Measurements from ENCODE around the gene ANO1. TPM values are rescaled to one million over a fixed set of nuclear protein-coding genes. Genes with fewer than 3 reads are reported as not detected.
A peak's percentile ranks its signal among the peaks of the same experiment; 100 is the strongest.
"Not testable (repeated sequence)": the region's sequence is repeated elsewhere in the genome, so short reads cannot be mapped to it uniquely, and the experiment has no call there.

The ANO1 gene
- total and polyA plus RNA-seq, 4 donors = 25.5 to 136 (median 69.8) TPM

DNA sequence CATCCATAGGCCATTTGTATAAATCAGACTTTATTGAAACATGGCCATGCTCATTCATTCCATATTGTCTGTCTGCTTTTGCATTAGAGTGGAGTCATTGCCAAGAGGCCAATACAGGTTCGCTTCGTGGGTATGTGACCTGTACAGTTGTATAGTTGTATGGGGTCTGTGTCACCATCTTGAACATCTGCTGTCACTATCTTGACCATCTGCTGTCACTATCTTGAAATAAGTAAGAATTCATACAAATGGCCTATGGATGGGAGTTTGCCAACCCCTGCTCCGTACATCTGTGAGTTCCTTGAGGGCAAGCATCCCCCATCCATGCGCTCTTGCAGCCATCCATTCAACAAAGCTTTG lies 44.4 kb upstream of the ANO1 start:
- H3K9me3 ChIP-seq (ENCODE audit: control insufficient read depth, low read length) = peaks cover 3% of the 10 kb centered on the region
- no peak for ATAC-seq (ENCODE audit: low FRiP score)
- 96 to 99% methylated on average over 4 of the region's 4 CpGs for WGBS, 2 donors
- H3K27me3 ChIP-seq (ENCODE audit: control insufficient read depth in 1 of 2, insufficient read depth in 2 of 2, low read length in 1 of 2) = no peaks in the 10 kb centered on the region
- no peak overlapping the region for H3K4me3 ChIP-seq (ENCODE audit: low read length in 2 of 2)
- no peak for DNase-seq
- H3K4me1 ChIP-seq (ENCODE audit: control insufficient read depth in 1 of 2, insufficient read depth in 2 of 2, low read length in 2 of 2) = no peaks in the 10 kb centered on the region
- no peak overlapping the region for H3K27ac ChIP-seq (ENCODE audit: low read depth in 1 of 2, low read length in 2 of 2)
- intact Hi-C loops (cut with DNase I) = no loop called here
- H3K36me3 ChIP-seq (ENCODE audit: control insufficient read depth in 1 of 2, insufficient read depth in 2 of 2, low read length in 1 of 2) = peaks cover 0 to 2% of the 10 kb centered on the region in 2 donors

DNA sequence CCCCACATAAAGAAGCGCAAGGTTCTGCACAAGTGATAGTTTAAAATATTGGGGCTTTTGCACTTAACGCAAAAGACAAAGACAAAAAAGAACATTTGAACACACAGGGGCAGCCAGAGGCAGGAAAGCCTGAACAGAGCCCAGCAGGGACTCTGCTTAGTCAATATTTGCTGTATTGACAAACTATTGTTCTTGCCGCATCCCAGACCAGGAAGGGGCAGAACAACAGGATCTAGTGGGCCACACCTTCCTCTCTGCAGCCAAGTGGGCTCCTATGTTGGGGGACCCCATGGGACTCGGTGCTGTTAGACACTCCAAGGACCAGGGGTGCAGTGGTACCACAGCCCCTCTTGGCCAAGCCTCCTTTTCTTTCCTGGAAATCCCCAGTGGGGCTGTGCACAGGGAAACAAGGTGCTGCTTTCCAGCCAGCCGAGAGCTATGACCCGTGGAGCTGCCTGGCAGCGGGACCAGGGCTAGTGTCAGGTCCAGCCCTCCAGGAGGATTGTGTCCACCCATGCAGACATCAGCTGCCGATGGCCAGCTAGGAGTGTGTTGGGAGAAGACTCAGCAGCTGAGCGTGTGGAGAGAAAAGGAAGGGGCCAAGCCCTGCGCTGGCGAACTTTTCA lies 43.3 kb upstream of the ANO1 start:
- peaks cover 0 to 2% of the 10 kb centered on the region in 2 donors for H3K36me3 ChIP-seq (ENCODE audit: control insufficient read depth in 1 of 2, insufficient read depth in 2 of 2, low read length in 1 of 2)
- 88 to 89% methylated on average over 11 of the region's 11 CpGs for WGBS, 2 donors
- H3K4me3 ChIP-seq (ENCODE audit: low read length in 2 of 2) = no peak overlapping the region
- H3K4me1 ChIP-seq (ENCODE audit: control insufficient read depth in 1 of 2, insufficient read depth in 2 of 2, low read length in 2 of 2) = no peaks in the 10 kb centered on the region
- H3K27me3 ChIP-seq (ENCODE audit: control insufficient read depth in 1 of 2, insufficient read depth in 2 of 2, low read length in 1 of 2) = no peaks in the 10 kb centered on the region
- no peak overlapping the region for H3K27ac ChIP-seq (ENCODE audit: low read depth in 1 of 2, low read length in 2 of 2)
- ATAC-seq (ENCODE audit: low FRiP score) (no peak), DNase-seq (no peak)
- H3K9me3 ChIP-seq (ENCODE audit: control insufficient read depth, low read length) = peaks cover 3% of the 10 kb centered on the region
- intact Hi-C loops (cut with DNase I) = no loop called here

DNA sequence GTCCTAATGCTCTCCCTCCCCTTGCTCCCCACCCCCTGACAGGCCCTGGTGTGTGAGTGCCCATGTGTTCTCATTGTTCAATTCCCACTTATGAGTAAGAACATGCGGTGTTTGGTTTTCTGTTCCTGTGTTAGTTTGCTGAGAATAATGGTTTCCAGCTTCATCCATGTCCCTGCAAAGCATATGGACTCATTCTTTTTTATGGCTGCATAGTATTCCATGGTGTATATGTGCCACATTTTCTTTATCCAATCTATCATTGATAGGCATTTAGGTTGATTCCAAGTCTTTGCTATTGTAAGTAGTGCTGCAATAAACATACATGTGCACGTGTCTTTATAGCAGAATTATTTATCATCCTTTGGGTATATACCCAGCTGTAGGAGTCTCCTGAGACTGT lies 42.5 kb upstream of the ANO1 start:
- H3K27ac ChIP-seq (ENCODE audit: low read depth in 1 of 2, low read length in 2 of 2); H3K36me3 ChIP-seq (ENCODE audit: control insufficient read depth in 1 of 2, insufficient read depth in 2 of 2, low read length in 1 of 2); intact Hi-C loops (cut with DNase I); DNase-seq; H3K4me1 ChIP-seq (ENCODE audit: control insufficient read depth in 1 of 2, insufficient read depth in 2 of 2, low read length in 2 of 2); ATAC-seq (ENCODE audit: low FRiP score); H3K27me3 ChIP-seq (ENCODE audit: control insufficient read depth in 1 of 2, insufficient read depth in 2 of 2, low read length in 1 of 2); H3K9me3 ChIP-seq (ENCODE audit: control insufficient read depth, low read length); H3K4me3 ChIP-seq (ENCODE audit: low read length in 2 of 2): not testable (repeated sequence)
- WGBS, 2 donors = 90 to 91% methylated on average over 2 of the region's 2 CpGs

DNA sequence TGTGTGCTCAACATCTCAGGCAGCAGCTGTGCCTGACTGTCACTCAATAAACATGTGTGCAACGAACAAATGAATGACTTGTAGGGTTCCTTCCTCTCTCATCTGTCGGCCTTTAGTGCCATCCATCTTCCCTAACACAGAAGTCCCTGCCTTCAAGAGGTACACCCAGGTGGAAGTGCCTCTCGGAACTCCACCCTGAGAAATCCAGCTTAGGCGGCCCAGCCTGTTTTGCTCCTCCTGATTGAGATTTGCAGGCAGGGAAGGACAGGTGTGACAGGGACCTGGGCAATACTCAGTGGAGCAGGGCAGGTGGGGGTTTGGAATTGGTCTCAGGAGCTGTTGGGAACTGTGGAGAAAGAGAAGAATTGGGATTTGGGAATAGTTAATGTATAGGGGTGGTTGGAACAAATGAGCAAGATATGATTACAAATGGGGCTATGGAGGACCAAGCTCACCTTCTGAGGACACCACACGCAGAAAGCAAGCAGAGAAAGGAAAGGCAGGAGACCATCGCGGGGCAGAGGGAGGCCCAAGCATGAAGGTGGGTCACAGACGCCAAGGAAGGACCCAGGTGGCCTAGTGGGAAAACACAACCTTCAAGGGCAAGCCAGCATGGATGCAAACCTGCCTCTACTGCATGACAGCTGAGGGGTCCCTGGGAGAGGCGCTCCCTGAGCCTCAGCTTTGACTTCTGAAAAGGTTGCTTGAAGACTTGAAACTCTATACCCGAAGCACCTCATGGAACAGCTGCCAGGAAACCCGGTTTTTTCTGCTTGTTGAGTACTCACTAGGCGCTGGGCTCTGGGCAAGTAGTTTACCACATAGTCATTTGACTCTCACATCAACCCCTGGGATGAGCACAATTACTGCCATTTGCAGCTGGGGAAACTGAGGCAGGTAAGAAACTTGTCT lies 40.9 kb upstream of the ANO1 start:
- intact Hi-C loops (cut with DNase I) = no loop called here
- peaks cover 0 to 2% of the 10 kb centered on the region in 2 donors for H3K36me3 ChIP-seq (ENCODE audit: control insufficient read depth in 1 of 2, insufficient read depth in 2 of 2, low read length in 1 of 2)
- DNase-seq (peak in 1 of 2 donors; percentile 8), ATAC-seq (ENCODE audit: low FRiP score) (no peak)
- WGBS, 2 donors = 93 to 97% methylated on average over 12 of the region's 12 CpGs
- H3K4me3 ChIP-seq (ENCODE audit: low read length in 2 of 2) = no peak overlapping the region
- no peaks in the 10 kb centered on the region for H3K27me3 ChIP-seq (ENCODE audit: control insufficient read depth in 1 of 2, insufficient read depth in 2 of 2, low read length in 1 of 2)
- no peaks in the 10 kb centered on the region for H3K4me1 ChIP-seq (ENCODE audit: control insufficient read depth in 1 of 2, insufficient read depth in 2 of 2, low read length in 2 of 2)
- H3K27ac ChIP-seq (ENCODE audit: low read depth in 1 of 2, low read length in 2 of 2) = no peak overlapping the region
- peaks cover 3% of the 10 kb centered on the region for H3K9me3 ChIP-seq (ENCODE audit: control insufficient read depth, low read length)

DNA sequence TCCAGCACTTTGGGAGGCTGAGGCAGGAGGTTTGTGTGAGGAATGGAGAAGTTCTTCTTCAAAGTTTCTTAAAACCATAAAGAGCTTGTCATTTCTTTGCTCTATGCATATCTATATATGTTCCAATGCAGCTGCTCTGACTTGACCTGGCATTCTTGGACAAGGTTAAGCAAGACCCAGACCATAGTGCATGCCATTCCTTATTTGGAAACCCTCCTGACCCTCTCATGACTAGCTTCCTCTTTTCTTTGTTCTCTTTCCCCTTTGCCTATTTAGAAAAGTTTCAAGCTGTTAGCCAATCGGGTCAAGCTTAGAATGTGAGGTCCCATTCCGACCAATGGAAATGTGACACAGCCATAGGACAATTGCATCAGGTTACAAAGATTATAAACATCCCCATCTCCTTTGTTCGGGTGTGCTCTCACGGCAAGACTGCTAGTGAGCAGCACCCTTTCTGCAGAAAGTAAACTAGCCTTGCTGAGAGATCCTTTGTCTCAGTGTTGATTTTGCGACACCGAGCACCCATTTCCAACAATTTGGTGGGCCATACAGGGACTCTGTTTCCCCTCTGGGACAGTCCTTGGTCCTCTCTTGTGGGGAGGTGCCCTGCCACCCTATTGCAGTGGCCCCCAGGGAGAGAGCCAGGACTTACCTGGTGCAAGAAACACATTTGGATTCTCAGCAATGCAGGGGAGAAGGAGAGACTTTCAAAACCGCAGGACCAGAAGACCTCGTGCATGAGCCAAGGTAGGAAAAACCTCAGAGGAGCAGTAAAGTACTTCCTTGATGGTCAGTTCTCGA lies 39.9 kb upstream of the ANO1 start:
- peaks cover 6% of the 10 kb centered on the region for H3K9me3 ChIP-seq (ENCODE audit: control insufficient read depth, low read length)
- no peaks in the 10 kb centered on the region for H3K4me1 ChIP-seq (ENCODE audit: control insufficient read depth in 1 of 2, insufficient read depth in 2 of 2, low read length in 2 of 2)
- DNase-seq (peak in 1 of 2 donors; percentile 9), ATAC-seq (ENCODE audit: low FRiP score) (no peak)
- no peak overlapping the region for H3K4me3 ChIP-seq (ENCODE audit: low read length in 2 of 2)
- H3K36me3 ChIP-seq (ENCODE audit: control insufficient read depth in 1 of 2, insufficient read depth in 2 of 2, low read length in 1 of 2) = peaks cover 0 to 2% of the 10 kb centered on the region in 2 donors
- 94 to 96% methylated on average over 9 of the region's 9 CpGs for WGBS, 2 donors
- H3K27ac ChIP-seq (ENCODE audit: low read depth in 1 of 2, low read length in 2 of 2) = no peak overlapping the region
- no peaks in the 10 kb centered on the region for H3K27me3 ChIP-seq (ENCODE audit: control insufficient read depth in 1 of 2, insufficient read depth in 2 of 2, low read length in 1 of 2)
- intact Hi-C loops (cut with DNase I) = no loop called here

DNA sequence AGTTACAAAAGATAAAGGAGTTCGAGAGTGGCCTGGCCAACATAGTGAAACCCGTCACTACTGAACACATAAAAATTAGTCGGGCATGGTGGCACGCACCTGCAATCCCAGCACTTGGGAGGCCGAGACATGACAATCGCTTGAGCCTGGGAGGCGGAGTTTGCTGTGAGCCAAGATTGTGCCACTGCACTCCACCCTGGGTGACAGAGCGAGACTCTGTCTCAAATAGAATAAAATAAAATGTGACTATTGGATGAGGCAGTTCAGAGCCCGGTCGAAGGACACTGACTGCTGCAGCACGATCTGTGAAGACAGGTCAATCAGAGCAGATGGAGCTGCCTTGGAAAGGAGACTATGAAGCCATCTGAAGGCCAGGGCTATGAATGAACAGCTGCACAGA lies 37.7 kb upstream of the ANO1 start:
- Histone ChIP-seq H3K9me3 (ENCODE audit: control insufficient read depth, low read length) (peaks cover 6% of the 10 kb centered on the region), H3K27ac (ENCODE audit: low read depth in 1 of 2, low read length in 2 of 2) (no peak overlapping the region), H3K4me3 (ENCODE audit: low read length in 2 of 2) (no peak overlapping the region), H3K36me3 (ENCODE audit: control insufficient read depth in 1 of 2, insufficient read depth in 2 of 2, low read length in 1 of 2) (peaks cover 0 to 2% of the 10 kb centered on the region in 2 donors), H3K4me1 (ENCODE audit: control insufficient read depth in 1 of 2, insufficient read depth in 2 of 2, low read length in 2 of 2) (no peaks in the 10 kb centered on the region), H3K27me3 (ENCODE audit: control insufficient read depth in 1 of 2, insufficient read depth in 2 of 2, low read length in 1 of 2) (no peaks in the 10 kb centered on the region)
- peak in 1 of 2 donors; percentile 24 for DNase-seq
- WGBS, 2 donors = 97% methylated on average over 11 of the region's 11 CpGs
- ATAC-seq (ENCODE audit: low FRiP score) = no peak
- intact Hi-C loops (cut with DNase I) = no loop called here

DNA sequence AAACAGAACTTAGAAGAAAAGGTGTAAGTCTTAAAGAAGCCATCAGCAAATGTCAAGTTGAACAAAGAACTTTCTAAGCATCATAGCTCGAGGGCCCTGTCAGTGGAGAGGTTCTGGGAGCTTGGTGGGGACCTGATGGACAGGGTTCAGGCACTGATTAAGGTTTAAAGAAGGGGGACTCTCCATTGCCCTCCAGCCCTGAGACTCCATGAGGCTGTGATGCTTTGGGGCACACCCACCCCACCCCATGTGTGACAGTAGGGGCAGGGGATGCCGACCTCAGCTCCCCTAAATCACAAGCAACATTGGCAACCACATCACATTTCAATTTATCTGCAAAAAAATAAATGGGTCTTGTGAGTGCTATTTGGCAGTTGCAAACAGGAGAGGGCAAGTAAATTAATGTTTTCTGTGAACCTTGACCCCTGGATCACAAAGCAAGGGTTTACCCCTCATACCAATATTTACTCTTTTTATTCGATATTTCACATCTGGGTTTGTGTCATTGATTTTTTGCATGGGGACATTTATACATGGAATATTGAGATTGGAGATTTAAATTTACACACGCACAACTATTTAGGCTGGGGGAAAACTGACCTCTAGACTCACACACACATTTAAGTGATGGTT lies 37.1 kb upstream of the ANO1 start:
- H3K4me3 ChIP-seq (ENCODE audit: low read length in 2 of 2) = no peak overlapping the region
- H3K27me3 ChIP-seq (ENCODE audit: control insufficient read depth in 1 of 2, insufficient read depth in 2 of 2, low read length in 1 of 2) = no peaks in the 10 kb centered on the region
- H3K9me3 ChIP-seq (ENCODE audit: control insufficient read depth, low read length) = peaks cover 6% of the 10 kb centered on the region
- H3K4me1 ChIP-seq (ENCODE audit: control insufficient read depth in 1 of 2, insufficient read depth in 2 of 2, low read length in 2 of 2) = no peaks in the 10 kb centered on the region
- ATAC-seq (ENCODE audit: low FRiP score) (no peak), DNase-seq (peak in 1 of 2 donors; percentile 39)
- H3K27ac ChIP-seq (ENCODE audit: low read depth in 1 of 2, low read length in 2 of 2) = no peak overlapping the region
- WGBS, 2 donors = 87 to 93% methylated on average over 4 of the region's 4 CpGs
- intact Hi-C loops (cut with DNase I) = no loop called here
- peaks cover 0 to 1% of the 10 kb centered on the region in 2 donors for H3K36me3 ChIP-seq (ENCODE audit: control insufficient read depth in 1 of 2, insufficient read depth in 2 of 2, low read length in 1 of 2)

DNA sequence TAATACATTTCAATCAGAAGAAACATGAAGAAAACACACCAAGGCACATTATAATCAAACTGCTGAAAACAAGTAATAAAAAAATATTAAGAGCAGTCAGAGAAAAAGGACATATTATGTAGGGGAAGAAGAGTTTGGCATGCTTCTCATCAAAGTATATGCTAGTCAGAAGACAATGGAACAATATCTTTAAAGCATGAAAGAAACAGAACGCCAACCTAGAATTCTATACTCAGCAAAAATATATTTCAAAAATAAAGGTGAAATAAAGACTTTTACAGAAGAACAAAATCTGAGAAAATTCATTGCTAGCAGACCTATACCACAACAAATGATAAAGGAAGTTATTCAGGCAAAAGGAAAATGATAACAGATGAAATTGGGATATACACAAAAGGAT lies 34.6 kb upstream of the ANO1 start:
- WGBS, 2 donors = 97% methylated on average over 1 of the region's 1 CpG
- Histone ChIP-seq H3K9me3 (ENCODE audit: control insufficient read depth, low read length) (peaks cover 4% of the 10 kb centered on the region), H3K27ac (ENCODE audit: low read depth in 1 of 2, low read length in 2 of 2) (no peak overlapping the region), H3K36me3 (ENCODE audit: control insufficient read depth in 1 of 2, insufficient read depth in 2 of 2, low read length in 1 of 2) (no peaks in the 10 kb centered on the region), H3K4me1 (ENCODE audit: control insufficient read depth in 1 of 2, insufficient read depth in 2 of 2, low read length in 2 of 2) (no peaks in the 10 kb centered on the region), H3K4me3 (ENCODE audit: low read length in 2 of 2) (no peak overlapping the region), H3K27me3 (ENCODE audit: control insufficient read depth in 1 of 2, insufficient read depth in 2 of 2, low read length in 1 of 2) (no peaks in the 10 kb centered on the region)
- intact Hi-C loops (cut with DNase I) = no loop called here
- no peak for DNase-seq
- ATAC-seq (ENCODE audit: low FRiP score) = no peak

All from aorta (tissue), 5 donors.